Measurements from ENCODE around the gene FAM174B. TPM values are rescaled to one million over a fixed set of nuclear protein-coding genes. Genes with fewer than 3 reads are reported as not detected.

The FAM174B gene
- total RNA-seq, 4 donors from 2014 or later: 9.2 to 15.5 (median 13.3) TPM

- ATAC-seq: no peak
- Histone ChIP-seq H3K9me3 (no peaks in the 10 kb centered on the region), H3K4me3 (no peak overlapping the region), H3K27ac (no peak overlapping the region), H3K27me3 (no peaks in the 10 kb centered on the region), H3K4me1 (no peaks in the 10 kb centered on the region), H3K36me3 (no peaks in the 10 kb centered on the region)
- TF ChIP-seq EP300 (IDR thresholded peaks at IDR 0.05) (no peak), POLR2A (IDR thresholded peaks at IDR 0.05) (no peak), CTCF (IDR thresholded peaks at IDR 0.05) (no peak), POLR2AphosphoS5 (IDR thresholded peaks at IDR 0.05) (no peak)
- WGBS, 2 donors (ENCODE audit: low coverage in 1 of 2): 17 to 80% methylated on average over 2 of the region's 3 CpGs
Measured at GRCh38 chr15:92569778-92570177, 85.8 kb downstream of the FAM174B start.

Other genes starting within 250 kb of the FAM174B start
- gene CHD2, start 244.5 kb upstream of the FAM174B start, total RNA-seq: 100 to 1,000 TPM in 2 of 4 donors, 10 to 100 TPM in 2; 41.9 to 144 (median 81.8) TPM